ENCODE results near the gene DCUN1D4. TPM values are rescaled to one million over a fixed set of nuclear protein-coding genes. Genes with fewer than 3 reads are reported as not detected.
"Not testable (repeated sequence)": the region's sequence is repeated elsewhere in the genome, so short reads cannot be mapped to it uniquely, and the experiment has no call there.

DCUN1D4 gene
- total RNA-seq, 1 donor from 2014 or later: 26.8 TPM

DNA sequence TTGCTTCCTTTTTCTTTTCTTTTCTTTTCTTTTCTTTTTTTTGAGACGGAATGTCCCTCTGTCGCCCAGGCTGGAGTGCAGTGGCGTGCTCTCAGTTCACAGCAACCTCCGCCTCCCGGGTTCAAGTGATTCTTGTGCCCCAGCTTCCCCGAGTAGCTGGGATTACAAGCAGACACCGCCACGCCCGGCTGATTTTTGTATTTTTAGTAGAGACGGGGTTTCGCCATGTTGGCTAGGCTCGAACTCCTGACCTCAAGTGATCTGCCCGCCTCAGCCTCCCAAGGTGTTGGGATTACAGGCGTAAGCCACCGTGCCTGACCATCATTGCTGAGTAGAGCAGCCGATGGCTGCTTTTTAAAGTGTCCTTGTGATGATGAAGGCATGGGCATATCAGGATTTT is 50.4 kb downstream of the DCUN1D4 start:
- intact Hi-C loops (cut with micrococcal nuclease): not testable (repeated sequence)

DNA sequence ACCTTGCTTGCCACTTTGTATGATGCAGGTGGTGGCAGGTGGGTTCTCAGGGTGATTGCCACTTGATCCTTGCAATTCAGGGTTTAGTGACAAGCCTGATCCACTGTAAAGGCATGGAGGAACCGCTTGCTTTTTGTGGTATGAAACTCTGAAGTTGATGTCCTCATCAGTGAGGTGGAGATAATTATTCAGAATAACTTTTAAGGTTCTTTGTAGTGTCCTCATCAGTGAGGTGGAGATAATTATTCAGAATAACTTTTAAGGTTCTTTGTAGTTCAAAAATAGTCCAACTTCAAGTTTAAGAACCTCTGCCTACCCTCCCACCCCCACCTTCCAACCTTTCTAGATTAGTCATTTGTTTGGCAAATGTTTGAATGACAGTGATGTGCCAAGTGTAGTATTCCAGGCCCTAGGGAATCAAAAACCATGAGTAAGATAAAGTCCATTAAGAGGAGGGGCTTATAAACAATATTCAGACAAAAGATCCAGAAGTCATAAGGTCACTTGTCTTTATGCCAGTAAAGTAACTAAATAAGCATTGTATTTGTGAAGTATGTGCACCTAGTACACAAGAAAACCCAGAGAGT is 51.2 kb downstream of the DCUN1D4 start:
- intact Hi-C loops (cut with micrococcal nuclease): no loop called here

DNA sequence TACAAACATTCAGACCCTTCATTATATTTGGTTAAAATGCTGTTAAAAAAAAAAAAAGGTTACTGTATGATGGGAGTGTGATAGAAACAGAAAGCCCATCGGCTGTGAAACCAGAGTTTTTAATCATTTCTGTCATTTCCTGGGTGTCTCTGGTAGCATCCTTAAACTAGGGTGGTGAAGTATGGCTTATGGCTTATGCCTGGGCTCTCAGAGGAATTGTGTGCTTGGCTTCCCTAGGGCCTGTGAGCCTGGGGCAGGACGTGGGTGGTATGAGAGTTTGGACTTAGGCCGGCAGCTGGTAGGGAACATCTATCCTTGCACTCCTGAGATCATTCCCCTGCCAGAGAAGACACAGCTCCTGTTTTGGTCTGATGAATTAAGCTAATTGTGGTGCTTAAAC is 52.2 kb downstream of the DCUN1D4 start:
- intact Hi-C loops (cut with micrococcal nuclease): loop anchor here (5.0 kb wide), 2 partner anchors 53 to 132 kb away; partner anchors contain the start of gene DCUN1D4

DNA sequence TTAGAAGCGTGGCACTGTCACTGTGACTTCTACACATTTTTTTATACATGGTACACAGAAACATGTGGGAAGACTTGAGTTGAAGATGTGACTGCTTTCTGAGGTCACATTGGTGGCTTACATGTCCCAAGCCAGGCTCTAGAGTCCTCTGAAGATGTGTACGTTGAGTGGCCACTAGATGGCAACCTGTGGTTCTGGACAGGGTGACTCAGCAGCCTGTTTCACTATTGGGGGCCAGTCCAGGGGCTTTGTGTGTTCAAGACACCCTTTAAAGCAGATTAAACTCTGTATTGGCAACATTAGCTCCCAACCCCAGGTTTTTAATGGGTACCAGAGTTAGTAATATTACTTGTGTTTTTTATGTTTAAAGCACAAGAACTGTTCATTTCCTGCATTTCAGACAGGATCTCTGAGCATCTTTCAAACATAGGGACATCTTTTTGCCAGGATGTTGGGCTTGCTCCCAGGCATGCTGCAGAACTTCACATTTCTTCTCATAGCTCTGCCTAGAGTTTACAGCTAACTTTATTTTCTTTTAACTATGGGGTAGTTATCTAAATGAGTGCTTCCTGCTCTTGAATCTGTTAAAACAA is 53.0 kb downstream of the DCUN1D4 start:
- intact Hi-C loops (cut with micrococcal nuclease): loop anchor here (5.0 kb wide), 2 partner anchors 54 to 131 kb away; partner anchors contain the start of gene DCUN1D4

DNA sequence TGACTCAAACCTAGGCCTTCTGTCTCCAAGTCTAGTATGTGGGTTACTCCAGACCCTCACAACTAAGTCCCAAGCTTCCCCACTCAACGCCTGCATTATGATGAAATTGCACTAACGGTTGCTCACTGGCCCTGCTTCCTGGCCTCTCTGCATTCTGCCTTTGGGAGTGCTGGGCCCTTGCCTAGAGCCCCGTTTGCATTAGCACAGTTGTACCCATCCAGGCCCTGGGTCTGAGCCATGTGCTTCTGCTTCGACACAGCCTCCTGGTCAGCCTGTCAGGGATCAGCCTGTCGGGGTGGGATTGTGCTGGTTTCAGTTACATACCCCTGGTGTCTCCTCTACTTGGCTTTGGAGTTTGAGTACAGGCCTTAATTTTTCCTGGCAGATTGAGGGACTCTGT is 58.4 kb downstream of the DCUN1D4 start:
- intact Hi-C loops (cut with micrococcal nuclease): no loop called here

DNA sequence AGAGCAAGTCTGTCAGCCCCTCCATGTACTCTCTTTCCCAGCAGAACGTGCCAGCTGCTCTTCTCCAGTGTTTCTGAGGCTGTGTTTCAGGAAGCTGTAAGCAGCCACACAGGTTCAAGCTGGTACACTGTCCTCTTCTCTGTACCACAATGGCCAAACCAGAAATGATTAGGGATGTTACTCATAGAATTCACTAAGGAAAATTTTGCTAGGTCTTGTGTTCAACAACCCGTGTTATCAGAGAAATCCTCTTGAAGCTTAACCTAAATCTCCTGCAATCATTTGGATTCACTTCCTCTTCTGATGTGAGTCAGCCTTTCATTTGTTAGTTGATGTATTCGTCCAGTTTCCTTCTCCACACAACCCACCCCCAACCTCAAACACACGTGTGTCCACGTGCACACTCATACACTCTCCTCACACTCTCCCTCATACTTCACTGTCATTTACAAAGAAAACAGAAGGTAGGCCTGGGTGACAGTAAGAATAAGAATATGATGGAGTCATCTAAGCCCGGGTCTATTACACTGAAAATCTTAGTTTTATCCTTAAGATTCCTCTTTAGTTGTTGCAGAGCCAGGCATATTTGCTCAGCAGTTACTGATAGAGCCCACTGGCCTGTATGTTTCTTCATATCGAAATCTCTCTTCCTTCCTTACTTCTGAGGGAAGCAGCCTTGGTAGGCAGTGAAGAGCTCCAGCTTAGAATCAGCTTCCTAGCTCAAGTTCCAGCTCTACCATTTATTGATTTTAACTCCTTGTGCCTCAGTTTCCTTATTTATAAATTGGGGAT is 63.4 kb downstream of the DCUN1D4 start:
- intact Hi-C loops (cut with micrococcal nuclease): no loop called here

DNA sequence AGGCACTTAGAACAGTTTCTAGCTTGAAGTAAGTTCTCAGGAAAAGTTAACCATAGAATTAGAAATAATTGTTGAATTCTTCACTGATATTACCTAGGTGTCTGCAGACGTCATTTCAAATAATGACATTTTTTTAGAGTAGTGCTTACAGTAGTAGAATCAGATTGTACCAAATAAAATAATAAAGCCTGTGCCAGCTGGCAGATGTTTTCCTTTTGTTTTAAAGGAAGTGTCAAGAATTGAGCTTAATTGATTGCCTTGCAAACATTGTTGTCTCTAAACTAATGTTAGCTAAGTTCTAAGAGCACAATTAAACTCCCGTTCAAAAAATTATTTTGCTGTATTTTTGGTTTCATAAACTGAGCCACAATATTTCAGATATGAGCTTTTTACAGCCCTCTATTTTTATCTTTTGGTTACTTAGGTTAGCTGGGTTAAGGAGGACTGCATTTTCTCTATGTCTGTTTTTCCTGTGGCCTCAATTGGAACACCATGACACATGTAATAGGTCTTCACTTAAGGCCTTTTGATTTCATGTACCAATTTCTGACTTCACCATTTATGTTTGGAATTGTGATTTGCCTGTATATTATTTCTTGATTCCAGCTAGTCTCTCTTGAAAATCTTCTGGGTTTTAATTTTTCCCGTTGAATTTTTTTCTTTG is 64.2 kb downstream of the DCUN1D4 start:
- intact Hi-C loops (cut with micrococcal nuclease): no loop called here

DNA sequence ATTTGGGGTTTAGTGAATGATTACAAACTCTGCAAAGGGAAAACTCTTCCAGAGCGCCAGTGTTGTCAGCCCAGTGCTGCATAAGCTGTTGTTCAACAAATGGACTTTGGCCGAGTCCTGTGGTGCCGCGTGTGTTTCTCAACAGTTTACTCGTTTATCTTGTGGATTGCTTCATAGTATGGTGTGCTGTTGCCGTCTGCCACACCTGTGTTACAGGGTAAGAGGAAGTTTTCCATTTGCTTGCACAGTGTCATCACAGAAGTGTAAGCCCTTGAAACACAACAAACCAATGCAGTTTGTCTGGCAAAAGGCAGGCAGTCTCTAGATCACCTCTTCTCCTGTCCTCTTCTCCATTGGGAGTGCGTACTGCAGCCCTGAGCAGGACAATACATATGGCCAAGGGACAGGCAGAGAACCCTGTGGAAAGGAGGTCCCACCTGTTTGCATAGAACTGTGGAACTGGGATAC is 66.3 kb downstream of the DCUN1D4 start:
- intact Hi-C loops (cut with micrococcal nuclease): no loop called here

DNA sequence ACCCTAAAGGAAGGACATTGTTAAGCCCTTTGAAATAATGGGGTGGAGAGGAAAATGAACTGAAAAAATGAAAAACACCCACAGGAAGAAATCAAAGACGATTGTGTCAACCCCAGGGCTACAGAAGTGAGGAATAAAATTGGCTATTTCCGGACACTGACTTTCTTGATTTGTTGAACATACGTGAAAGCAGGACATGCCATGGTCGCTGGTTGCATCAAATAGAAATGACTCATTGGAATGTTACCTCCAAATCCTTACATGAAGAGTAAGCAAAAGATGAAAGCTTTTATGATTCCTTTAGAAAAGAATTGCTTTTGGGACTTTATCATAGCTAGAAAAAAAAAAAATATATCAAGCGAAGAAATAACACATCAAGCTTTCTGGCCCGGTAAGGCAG is 75.3 kb downstream of the DCUN1D4 start:
- intact Hi-C loops (cut with micrococcal nuclease): no loop called here

DNA sequence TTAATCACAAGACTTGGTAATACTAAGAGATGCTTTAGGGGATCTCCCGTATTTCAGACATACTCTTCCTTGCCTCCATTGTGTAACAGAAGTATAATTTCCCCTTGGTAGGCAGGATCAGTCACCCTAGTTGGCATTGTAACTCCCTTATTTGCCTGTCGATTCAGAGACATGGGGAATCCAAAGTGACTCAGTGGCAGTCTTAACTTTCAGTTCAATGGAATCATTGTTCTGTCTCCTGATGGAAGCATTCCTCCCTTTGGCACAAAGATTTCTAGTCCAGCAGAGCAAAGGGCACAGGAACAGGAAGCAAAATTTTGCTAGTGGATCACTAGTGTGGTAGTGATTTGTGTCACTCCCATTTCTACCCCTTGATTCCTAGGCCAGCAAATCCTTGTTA is 80.4 kb downstream of the DCUN1D4 start:
- intact Hi-C loops (cut with micrococcal nuclease): no loop called here

DNA sequence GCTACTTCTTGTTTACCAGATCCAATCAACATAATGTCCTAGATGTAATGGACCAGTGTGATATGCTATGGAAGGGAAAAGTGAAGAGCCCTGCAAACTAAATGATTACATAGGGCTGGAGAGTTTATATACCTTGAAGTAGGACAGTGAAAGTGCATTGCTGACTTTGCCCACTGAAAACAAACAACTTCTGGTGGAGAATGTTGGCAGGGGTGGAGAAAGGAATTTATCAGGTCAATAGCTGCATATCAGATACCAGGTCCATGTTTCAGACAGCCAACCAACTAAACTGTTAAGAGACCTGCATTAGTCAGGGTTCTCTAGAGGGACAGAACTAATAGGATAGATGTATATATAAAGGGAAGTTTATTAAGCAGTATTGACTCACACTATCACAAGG is 82.4 kb downstream of the DCUN1D4 start:
- intact Hi-C loops (cut with micrococcal nuclease): no loop called here

DNA sequence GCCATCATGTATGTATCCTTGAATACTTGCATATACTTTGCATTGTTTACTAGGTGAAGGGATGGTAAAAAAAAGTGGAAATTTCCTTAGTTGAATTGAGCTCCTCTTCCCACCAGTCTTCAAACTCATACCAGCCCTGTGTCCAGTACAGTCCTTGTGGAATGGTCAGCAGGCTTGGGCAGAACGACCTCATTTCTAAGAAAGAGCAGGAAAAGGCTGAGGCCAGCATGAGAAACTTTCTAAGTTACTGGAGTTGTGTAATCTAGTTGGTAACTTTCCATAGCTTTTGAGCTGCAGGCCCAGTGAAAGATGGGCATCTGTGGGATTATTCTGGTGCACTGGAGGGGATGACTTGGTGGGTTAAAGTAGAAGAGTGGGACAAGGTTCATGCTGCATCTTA is 87.6 kb downstream of the DCUN1D4 start:
- intact Hi-C loops (cut with micrococcal nuclease): no loop called here

DNA sequence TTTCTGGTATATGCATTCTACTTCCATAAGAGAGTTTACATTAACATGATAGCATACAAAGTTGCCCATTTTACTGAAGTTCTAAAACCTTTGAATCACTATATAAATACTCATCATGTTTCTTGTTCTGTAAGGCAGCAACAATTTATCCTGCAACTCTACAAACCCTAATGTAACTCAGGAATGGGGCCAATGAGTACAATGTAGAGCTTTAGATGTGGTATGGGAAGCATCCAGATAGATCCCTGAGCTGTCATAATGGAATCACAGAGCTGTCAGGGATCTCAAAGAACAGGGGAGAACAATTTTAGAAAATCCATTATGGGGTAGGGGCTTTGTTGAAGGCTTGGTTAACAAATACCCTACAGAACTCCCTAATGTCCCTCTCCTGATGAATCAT is 88.5 kb downstream of the DCUN1D4 start:
- intact Hi-C loops (cut with micrococcal nuclease): no loop called here

DNA sequence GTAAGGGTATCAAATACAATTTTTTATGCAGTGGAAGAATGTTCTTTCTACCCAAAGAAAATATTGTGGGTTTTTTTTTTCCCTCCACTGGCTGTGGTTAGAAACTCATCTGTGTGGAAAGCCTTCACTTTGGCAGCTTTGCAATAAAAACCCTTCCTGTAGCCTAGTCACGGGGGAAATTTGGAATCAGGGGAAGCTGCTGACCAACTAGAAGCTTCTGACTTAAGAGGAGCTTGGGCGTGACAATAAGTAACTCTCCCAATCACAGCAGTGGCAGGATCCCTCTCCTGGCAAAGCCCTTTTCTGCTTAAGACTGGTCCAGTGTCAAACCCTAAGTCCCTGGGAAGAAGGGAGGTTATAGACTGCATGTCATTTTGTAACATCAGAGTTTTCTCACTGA is 89.3 kb downstream of the DCUN1D4 start:
- intact Hi-C loops (cut with micrococcal nuclease): no loop called here

DNA sequence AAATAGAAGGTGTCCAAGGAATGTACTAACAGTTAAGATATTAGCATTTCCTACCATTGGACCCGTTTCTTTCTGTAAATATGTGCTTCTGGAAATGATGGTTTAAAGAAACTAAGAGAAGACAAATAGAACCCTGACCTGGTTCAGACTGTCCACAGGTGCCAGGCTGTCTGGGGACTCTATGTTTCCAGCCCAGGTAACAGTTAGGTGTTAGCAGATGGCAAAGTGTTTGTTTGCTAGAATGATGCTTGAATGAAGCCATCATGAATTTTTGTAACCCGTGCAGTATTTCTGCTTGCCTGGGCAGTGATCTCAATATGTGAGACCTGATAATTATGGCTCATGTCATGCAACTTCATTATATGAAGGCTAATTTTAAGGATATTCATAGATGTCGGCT is 89.7 kb downstream of the DCUN1D4 start:
- intact Hi-C loops (cut with micrococcal nuclease): no loop called here

DNA sequence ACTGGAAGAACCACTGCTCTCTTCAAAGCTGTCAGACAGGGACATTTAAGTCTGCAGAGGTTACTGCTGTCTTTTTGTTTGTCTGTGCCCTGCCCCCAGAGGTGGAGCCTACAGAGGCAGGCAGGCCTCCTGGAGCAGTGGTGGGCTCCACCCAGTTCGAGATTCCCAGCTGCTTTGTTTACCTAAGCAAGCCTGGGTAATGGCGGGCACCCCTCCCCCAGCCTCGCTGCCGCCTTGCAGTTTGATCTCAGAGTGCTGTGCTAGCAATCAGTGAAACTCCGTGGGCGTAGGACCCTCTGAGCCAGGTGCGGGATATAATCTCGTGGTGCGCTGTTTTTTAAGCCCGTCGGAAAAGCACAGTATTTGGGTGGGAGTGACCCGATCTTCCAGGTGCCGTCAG is 97.5 kb downstream of the DCUN1D4 start:
- intact Hi-C loops (cut with micrococcal nuclease): not testable (repeated sequence)

DNA sequence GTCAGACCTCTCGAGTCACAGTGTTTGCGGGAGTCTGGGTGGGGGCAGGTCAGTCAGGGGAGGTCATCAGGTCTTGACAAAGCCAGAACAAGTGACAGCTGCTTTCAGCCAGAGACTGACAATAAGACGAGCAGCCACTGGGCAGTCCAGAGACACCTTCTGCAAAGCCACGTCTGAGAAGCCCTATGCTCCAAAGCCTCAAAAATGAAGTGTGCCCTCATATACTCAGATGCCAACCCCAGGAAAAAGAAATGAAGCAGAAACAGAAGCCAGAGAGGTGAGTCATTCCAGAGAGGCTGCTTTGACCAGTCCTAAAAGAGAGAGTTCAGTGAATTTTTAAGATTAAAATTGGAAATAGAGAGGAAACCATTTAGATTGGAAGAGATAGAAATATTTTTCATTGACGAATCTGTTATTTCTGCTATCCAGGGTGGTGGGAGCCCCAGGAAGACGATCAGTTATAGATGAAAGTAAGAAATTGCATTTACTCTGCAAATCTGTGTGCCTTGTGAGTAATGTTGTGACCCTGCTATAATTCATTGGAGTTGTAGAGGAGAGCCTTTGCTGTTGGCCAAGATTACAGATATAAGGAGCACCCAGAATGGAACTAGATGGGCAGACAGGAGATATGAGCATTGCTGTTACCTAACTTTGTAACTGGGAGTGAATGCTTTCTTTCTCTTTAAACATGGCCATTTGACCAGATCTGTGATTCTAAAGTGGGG is 99.3 kb downstream of the DCUN1D4 start:
- intact Hi-C loops (cut with micrococcal nuclease): no loop called here

DNA sequence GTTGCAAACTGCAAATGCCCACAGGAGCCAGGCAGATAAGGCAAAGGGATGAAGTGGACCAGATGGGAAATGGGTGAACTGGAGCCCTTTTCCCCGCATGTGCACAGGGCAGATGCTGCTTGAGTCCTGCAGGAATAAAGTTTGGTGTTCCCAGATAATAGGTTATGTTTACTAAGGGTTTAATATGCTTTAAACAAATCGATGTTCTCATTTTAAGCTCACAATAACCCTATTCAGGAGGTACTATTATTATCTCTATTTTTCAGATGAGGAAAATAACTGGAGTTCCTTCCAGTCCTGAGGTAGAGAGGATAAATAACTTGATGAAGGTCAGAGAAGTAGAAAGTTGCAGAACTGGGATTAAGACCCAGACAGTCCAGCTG is 99.9 kb downstream of the DCUN1D4 start:
- intact Hi-C loops (cut with micrococcal nuclease): no loop called here

DNA sequence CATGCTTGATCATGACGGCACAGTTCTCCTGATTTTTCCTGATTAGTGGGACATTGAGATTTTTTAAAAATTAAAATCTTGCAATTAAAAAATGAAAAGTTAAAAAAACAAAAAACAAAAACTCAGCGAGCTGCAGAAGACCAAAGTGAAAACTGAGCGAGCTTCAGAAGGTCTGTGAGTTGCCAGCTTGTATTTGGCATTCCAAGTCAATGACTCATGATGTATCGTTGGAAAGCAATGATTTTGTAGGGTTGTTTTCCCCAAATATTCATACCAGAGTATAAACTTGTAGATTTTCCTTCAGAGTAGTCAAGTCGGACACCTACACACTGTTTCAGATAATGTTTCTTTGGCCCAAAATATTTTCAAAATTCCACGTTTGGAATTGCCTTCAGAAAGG is 100.3 kb downstream of the DCUN1D4 start:
- intact Hi-C loops (cut with micrococcal nuclease): no loop called here

DNA sequence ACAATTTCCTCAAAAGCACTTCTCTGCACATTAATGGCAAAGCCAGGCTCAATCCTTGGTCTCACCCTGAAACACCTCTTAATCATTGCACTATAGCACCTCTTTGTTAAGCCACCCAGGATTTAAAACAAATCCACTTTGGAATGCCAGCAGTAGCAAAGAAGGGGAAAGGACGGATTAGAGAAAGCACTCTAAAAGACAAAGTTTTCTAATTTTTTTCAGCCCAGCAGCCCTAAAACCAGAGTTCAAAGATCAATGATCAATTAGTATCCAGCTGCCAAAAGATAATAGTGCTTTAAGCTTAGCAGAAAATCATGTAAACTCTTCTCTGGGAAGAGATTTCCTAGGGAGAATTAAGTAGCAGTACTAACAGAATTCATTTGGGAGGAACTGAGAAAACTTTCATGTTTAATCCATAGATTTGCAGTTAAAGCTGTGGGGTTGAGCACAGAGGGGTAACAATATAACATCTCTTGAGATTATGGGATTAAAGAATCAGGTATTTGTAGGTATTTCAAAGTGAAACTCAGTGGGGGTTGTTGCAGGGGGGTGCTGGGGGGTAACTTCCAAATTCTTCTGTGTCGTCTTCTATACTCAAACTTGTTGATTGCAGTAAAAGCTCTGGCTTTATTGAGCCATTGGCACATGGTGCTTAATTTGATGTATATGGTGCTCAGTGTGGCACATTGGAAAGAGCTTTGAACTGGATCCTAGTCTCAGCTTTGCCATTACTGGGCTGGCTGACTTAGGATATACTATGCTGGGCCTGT is 115.4 kb downstream of the DCUN1D4 start:
- intact Hi-C loops (cut with micrococcal nuclease): no loop called here

DNA sequence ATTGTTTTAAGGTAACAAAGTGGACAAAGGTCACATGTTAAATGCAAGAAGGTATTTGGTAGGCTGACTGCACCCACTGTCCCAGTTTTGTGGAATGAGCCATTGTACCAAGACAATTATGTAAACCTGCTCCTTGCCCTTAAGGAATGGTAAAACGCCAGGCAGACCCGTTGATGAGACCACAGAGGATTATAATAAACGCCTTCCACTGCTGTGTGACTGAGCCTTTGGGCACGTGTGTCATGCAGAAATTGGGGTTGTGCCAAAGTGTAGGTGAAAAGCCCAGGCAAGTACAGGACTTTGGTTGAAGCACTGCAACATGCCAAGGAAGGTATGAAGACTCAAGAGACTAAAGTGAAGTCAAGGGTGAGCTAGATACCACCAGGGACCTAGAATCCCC is 117.5 kb downstream of the DCUN1D4 start:
- intact Hi-C loops (cut with micrococcal nuclease): no loop called here
